Effector CD4-positive, alpha-beta T cell (primary cell): ENCODE results near the gene CCDC34.

Source experiments
- DNase-seq: peaks from one replicate; pipeline ENCODE4 v3.0.0-alpha.2; 2020

Gene CCDC34

GRCh38 chr11:27391331-27392015 is 28.5 kb upstream of the CCDC34 start:
- no peak for DNase-seq

GRCh38 chr11:27390318-27391295 is 27.6 kb upstream of the CCDC34 start:
- no peak for DNase-seq

- no peak for DNase-seq
Observed at GRCh38 chr11:27388869-27389268, 25.9 kb upstream of the CCDC34 start.

GRCh38 chr11:27388001-27388400 is 25.0 kb upstream of the CCDC34 start:
- DNase-seq, result no peak

GRCh38 chr11:27387362-27387761 is 24.3 kb upstream of the CCDC34 start:
- no peak for DNase-seq

GRCh38 chr11:27386181-27386845 is 23.3 kb upstream of the CCDC34 start:
- DNase-seq, result no peak

GRCh38 chr11:27385245-27385644 is 22.2 kb upstream of the CCDC34 start:
- no peak for DNase-seq

GRCh38 chr11:27384227-27384626 is 21.2 kb upstream of the CCDC34 start:
- no peak for DNase-seq

- DNase-seq, result no peak
Observed at GRCh38 chr11:27383645-27384044, 20.6 kb upstream of the CCDC34 start.

- no peak for DNase-seq
Observed at GRCh38 chr11:27381238-27381666, 18.2 kb upstream of the CCDC34 start.

GRCh38 chr11:27380771-27381170 is 17.8 kb upstream of the CCDC34 start:
- no peak for DNase-seq

- no peak for DNase-seq
Observed at GRCh38 chr11:27379449-27379848, 16.4 kb upstream of the CCDC34 start.

GRCh38 chr11:27375370-27375769 is 12.4 kb upstream of the CCDC34 start:
- DNase-seq, result no peak

- no peak for DNase-seq
Observed at GRCh38 chr11:27373856-27374602, 11.0 kb upstream of the CCDC34 start.

GRCh38 chr11:27373392-27373791 is 10.4 kb upstream of the CCDC34 start:
- no peak for DNase-seq

GRCh38 chr11:27372164-27372563 is 9.1 kb upstream of the CCDC34 start:
- no peak for DNase-seq

- DNase-seq, result no peak
Observed at GRCh38 chr11:27371489-27371888, 8.5 kb upstream of the CCDC34 start.

- no peak for DNase-seq
Observed at GRCh38 chr11:27370374-27370773, 7.4 kb upstream of the CCDC34 start.

- DNase-seq, result no peak
Observed at GRCh38 chr11:27367881-27368280, 4.9 kb upstream of the CCDC34 start.

- no peak for DNase-seq
Observed at GRCh38 chr11:27363576-27364117, 632 bp upstream of the CCDC34 start.

GRCh38 chr11:27361649-27362431 is 1.2 kb downstream of the CCDC34 start:
- no peak for DNase-seq

GRCh38 chr11:27358296-27358695 is 4.7 kb downstream of the CCDC34 start:
- DNase-seq, result no peak
